GM10266 (cell line): ENCODE data around the gene KLHDC4.

Experiments
- DNase-seq: peaks from one replicate; pipeline ENCODE4 v3.0.0; 2012; ENCODE audit errors: extremely low spot score
- CTCF ChIP-seq: IDR thresholded peaks from 2 replicates; pipeline ENCODE4 v1.5.1; 2012; ENCODE audit warnings: mild to moderate bottlenecking, low read depth; ENCODE audit not compliant: control insufficient read depth, insufficient read depth; ENCODE audit errors: missing control alignments

KLHDC4 gene

GRCh38 chr16:87671221-87671620 is 94.6 kb downstream of the KLHDC4 start:
- no peak for DNase-seq
- TF ChIP-seq CTCF: no peak

GRCh38 chr16:87669672-87670071 is 96.1 kb downstream of the KLHDC4 start:
- no peak for TF ChIP-seq CTCF
- no peak for DNase-seq

- DNase-seq: no peak
- TF ChIP-seq CTCF: no peak
Observed at GRCh38 chr16:87667946-87668345, 97.8 kb downstream of the KLHDC4 start.

- DNase-seq: no peak
- TF ChIP-seq CTCF: no peak
Observed at GRCh38 chr16:87667443-87667842, 98.3 kb downstream of the KLHDC4 start.

DNA sequence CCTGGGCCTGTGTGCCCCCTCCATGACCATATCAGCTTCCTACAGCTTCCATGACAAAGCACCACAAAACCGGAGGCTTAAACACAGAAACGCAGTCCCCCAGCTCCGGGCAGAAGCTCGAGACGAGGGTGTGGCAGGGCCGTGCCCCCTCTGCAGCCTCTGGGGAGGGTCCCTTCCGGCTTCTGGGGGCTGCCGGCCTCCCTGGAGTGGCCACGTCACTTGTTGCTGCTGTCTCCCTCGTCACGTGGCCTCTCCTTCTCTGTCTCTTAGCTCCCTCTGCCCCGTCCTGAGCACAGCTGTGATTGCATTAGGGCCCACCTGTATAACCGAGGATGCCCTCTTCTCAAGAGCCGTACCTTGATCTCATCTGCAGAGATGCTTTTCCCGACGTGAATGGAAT is 98.9 kb downstream of the KLHDC4 start:
- TF ChIP-seq CTCF: no peak
- no peak for DNase-seq

DNA sequence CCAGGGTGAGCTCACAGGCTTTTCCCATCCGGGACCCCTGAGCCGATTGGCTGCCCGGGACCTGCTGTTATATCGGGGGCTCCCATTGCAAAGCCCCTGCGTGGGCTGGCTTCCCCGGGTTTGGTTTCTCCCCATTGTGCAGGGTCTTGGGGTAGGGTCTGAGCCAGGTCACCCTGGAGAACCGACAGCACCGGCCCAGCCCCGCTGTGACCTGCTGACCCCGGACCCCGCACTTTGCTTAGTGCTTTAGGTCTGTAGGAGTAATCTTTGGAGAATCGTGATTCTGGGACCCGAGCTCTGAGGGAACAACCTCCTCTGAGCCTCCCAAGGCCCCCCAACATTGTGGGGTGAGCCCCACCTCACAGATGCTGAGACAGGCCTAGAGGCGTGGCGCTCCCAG is 100.6 kb downstream of the KLHDC4 start:
- no peak for TF ChIP-seq CTCF
- DNase-seq: no peak

DNA sequence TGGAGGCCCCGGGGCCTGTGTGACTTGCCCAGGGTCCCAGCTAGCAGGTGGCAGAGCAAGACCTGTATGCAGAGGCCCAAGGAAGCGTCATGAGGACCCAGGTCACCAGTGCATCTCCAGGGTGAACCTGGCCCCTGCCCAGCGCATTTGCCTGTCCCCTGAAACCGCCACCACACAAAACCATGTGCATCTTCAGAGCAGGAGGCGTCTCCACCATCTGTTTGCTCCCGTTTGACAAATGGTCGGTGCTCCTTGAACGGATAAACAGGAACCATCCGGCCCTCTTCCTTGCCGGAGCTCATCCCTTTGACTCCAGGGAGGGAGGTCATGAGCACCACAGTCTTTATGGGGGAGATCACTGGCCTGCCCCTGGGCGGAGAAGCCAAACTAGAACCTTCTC is 101.0 kb downstream of the KLHDC4 start:
- no peak for DNase-seq
- TF ChIP-seq CTCF: no peak
